SK-N-SH treated with all-trans-retinoic acid at 6 μM for 48 hours (cell line): ENCODE results near the gene PARD3.

Source experiments
- ATAC-seq: fragments of 200-7000 bp; cut with Tn5 transposase; 3 replicates; pipeline ENCODE4 v1.9.1; 2020; ENCODE audit warnings: mild to moderate bottlenecking, moderate library complexity
- BACH2 ChIP-seq: fragments of 250-450 bp; sonication (Bioruptor Pico); IDR thresholded peaks from 2 replicates; pipeline ENCODE4 v1.9.0; 2021; ENCODE audit warnings: mild to moderate bottlenecking, borderline replicate concordance
- CREB5 ChIP-seq: fragments of 250-450 bp; sonication (Bioruptor Pico); IDR thresholded peaks from 2 replicates; pipeline ENCODE4 v1.5.1; 2020; ENCODE audit warnings: low read depth, mild to moderate bottlenecking, moderate library complexity
- CSDC2 ChIP-seq: fragments of 250-450 bp; sonication (Bioruptor Pico); IDR thresholded peaks from 2 replicates; pipeline ENCODE4 v1.5.0; 2020; ENCODE audit warnings: mild to moderate bottlenecking, moderate library complexity
- ESRRG ChIP-seq: fragments of 250-450 bp; sonication (Bioruptor Pico); IDR thresholded peaks from 2 replicates; pipeline ENCODE4 v1.6.1; 2021; ENCODE audit warnings: mild to moderate bottlenecking
- ISL1 ChIP-seq: fragments of 250-450 bp; sonication (Bioruptor Pico); IDR thresholded peaks from 2 replicates; pipeline ENCODE4 v2.1.2; 2022; ENCODE audit warnings: mild to moderate bottlenecking, moderate library complexity
- OSR1 ChIP-seq: fragments of 250-450 bp; sonication (Bioruptor Pico); IDR thresholded peaks from 2 replicates; pipeline ENCODE4 v1.8.0; 2022; ENCODE audit warnings: moderate library complexity, mild to moderate bottlenecking, inconsistent platforms
- PATZ1 ChIP-seq: fragments of 250-450 bp; sonication (Bioruptor Pico); IDR thresholded peaks from 2 replicates; pipeline ENCODE4 v1.8.0; 2020; ENCODE audit warnings: mild to moderate bottlenecking, moderate library complexity, borderline replicate concordance
- PPARA ChIP-seq: fragments of 250-450 bp; sonication (Bioruptor Pico); IDR thresholded peaks from 2 replicates; pipeline ENCODE4 v1.5.0; 2020; ENCODE audit warnings: mild to moderate bottlenecking, borderline replicate concordance
- RARB ChIP-seq: fragments of 250-450 bp; sonication (Bioruptor Pico); IDR thresholded peaks from 2 replicates; pipeline ENCODE4 v1.8.0; 2021; ENCODE audit warnings: mild to moderate bottlenecking, moderate library complexity
- SNAI2 ChIP-seq: fragments of 250-450 bp; sonication (Bioruptor Pico); IDR thresholded peaks from 2 replicates; pipeline ENCODE4 v1.5.0; 2020; ENCODE audit warnings: mild to moderate bottlenecking, moderate library complexity
- TCF4 ChIP-seq: fragments of 250-450 bp; sonication (Bioruptor Pico); IDR thresholded peaks from 2 replicates; pipeline ENCODE4 v1.8.0; 2021; ENCODE audit warnings: mild to moderate bottlenecking, moderate library complexity, borderline replicate concordance
- TOX ChIP-seq: fragments of 250-450 bp; sonication (Bioruptor Pico); IDR thresholded peaks from 2 replicates; pipeline ENCODE4 v1.8.0; 2021; ENCODE audit warnings: mild to moderate bottlenecking, moderate library complexity, borderline replicate concordance
- TSHZ2 ChIP-seq: fragments of 250-450 bp; sonication (Bioruptor Pico); IDR thresholded peaks from 2 replicates; pipeline ENCODE4 v1.5.0; 2020; ENCODE audit warnings: mild to moderate bottlenecking, moderate library complexity
- ZC3H10 ChIP-seq: fragments of 250-450 bp; sonication (Bioruptor Pico); IDR thresholded peaks from 2 replicates; pipeline ENCODE4 v1.5.1; 2021; ENCODE audit warnings: mild to moderate bottlenecking, moderate library complexity
- ZFP3 ChIP-seq: fragments of 250-450 bp; sonication (Bioruptor Pico); IDR thresholded peaks from 2 replicates; pipeline ENCODE4 v1.5.0; 2020; ENCODE audit warnings: mild to moderate bottlenecking, moderate library complexity
- ZFP30 ChIP-seq: fragments of 450-650 bp; formaldehyde crosslinking; IDR thresholded peaks from 2 replicates; pipeline ENCODE4 v1.5.0; 2022; ENCODE audit warnings: mild to moderate bottlenecking, moderate library complexity
- ZNF565 ChIP-seq: fragments of 450-650 bp; formaldehyde crosslinking; conservative IDR thresholded peaks from 2 replicates; pipeline ENCODE4 v1.5.0; 2020; ENCODE audit warnings: low read depth, mild to moderate bottlenecking, moderate library complexity
- ZNF70 ChIP-seq: fragments of 450-650 bp; formaldehyde crosslinking; IDR thresholded peaks from 2 replicates; pipeline ENCODE4 v1.5.0; 2020; ENCODE audit warnings: mild to moderate bottlenecking, moderate library complexity
- TF ChIP-seq, protein P1 (sequence below): fragments of 250-450 bp; sonication (Bioruptor Pico); IDR thresholded peaks from 2 replicates; pipeline ENCODE4 v1.5.1; 2021; ENCODE audit warnings: mild to moderate bottlenecking, moderate library complexity
- TF ChIP-seq, protein P2 (sequence below): fragments of 250-450 bp; sonication (Bioruptor Pico); IDR thresholded peaks from 2 replicates; pipeline ENCODE4 v1.8.0; 2021; ENCODE audit warnings: low read depth, mild to moderate bottlenecking, moderate library complexity, borderline replicate concordance

The PARD3 gene

DNA sequence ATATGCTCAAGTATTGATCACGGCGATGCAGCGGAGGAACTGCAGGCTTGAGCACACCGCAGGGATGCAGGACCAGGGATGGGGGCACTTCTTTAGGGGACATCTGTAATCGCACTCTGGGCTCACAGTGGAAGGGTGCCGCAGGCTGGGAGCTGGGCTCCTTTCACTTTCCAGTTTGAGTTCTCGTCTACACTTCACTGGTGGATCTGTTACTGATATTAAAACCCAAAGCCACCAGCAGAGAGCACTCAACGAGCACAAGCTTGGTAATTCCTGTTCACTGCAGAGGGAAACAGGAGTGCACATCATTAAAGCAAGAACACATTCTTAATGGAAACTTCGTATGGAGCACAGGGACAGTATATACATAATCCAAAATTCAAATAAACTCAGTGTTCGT lies 91.3 kb downstream of the PARD3 start:
- ATAC-seq: peak; percentile 79

DNA sequence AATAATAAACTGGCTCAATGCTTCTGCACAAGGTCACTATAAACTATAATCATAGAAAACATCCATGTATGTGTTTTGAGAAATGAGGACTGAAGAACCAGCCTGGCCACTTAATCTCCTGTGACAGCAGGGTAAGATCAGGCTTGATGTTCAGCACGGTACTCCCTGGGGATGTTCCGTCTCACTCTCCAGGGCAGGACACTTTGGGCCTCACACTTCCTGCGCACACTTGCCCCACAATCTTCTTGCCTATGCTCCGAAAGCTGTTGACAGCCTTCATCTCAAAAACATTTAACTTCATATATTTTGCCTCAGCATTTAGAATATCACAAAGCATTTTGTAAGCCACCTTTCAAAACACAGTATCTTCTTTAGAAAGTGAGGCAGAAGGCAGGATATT lies 92.7 kb downstream of the PARD3 start:
- ATAC-seq: no peak
- TF ChIP-seq CSDC2: no peak
- TF ChIP-seq OSR1: no peak
- no peak for TF ChIP-seq PPARA (CRISPR knock-in tag)
- TF ChIP-seq ZC3H10: no peak
- TF ChIP-seq ZFP30 (CRISPR knock-in tag): no peak
- no peak for TF ChIP-seq TSHZ2 (CRISPR knock-in tag)
- TF ChIP-seq, protein P1, sequence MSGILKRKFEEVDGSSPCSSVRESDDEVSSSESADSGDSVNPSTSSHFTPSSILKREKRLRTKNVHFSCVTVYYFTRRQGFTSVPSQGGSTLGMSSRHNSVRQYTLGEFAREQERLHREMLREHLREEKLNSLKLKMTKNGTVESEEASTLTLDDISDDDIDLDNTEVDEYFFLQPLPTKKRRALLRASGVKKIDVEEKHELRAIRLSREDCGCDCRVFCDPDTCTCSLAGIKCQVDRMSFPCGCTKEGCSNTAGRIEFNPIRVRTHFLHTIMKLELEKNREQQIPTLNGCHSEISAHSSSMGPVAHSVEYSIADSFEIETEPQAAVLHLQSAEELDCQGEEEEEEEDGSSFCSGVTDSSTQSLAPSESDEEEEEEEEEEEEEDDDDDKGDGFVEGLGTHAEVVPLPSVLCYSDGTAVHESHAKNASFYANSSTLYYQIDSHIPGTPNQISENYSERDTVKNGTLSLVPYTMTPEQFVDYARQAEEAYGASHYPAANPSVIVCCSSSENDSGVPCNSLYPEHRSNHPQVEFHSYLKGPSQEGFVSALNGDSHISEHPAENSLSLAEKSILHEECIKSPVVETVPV (CRISPR knock-in tag): no peak
- TF ChIP-seq ZFP3 (CRISPR knock-in tag): no peak
- TF ChIP-seq ESRRG (CRISPR knock-in tag): no peak
- TF ChIP-seq TOX (CRISPR knock-in tag): no peak
- TF ChIP-seq ZNF565 (CRISPR knock-in tag): no peak
- no peak for TF ChIP-seq BACH2
- TF ChIP-seq, protein P2, sequence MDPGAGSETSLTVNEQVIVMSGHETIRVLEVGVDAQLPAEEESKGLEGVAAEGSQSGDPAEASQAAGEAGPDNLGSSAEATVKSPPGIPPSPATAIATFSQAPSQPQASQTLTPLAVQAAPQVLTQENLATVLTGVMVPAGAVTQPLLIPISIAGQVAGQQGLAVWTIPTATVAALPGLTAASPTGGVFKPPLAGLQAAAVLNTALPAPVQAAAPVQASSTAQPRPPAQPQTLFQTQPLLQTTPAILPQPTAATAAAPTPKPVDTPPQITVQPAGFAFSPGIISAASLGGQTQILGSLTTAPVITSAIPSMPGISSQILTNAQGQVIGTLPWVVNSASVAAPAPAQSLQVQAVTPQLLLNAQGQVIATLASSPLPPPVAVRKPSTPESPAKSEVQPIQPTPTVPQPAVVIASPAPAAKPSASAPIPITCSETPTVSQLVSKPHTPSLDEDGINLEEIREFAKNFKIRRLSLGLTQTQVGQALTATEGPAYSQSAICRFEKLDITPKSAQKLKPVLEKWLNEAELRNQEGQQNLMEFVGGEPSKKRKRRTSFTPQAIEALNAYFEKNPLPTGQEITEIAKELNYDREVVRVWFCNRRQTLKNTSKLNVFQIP (CRISPR knock-in tag): no peak
- TF ChIP-seq TCF4: no peak
- no peak for TF ChIP-seq PATZ1 (CRISPR knock-in tag)
- TF ChIP-seq CREB5 (CRISPR knock-in tag): no peak

More for the DNA sequence above, 91.3 kb downstream of the PARD3 start:
- TF ChIP-seq ISL1 (no peak), ZFP30 (CRISPR knock-in tag) (no peak), RARB (CRISPR knock-in tag) (no peak)

DNA sequence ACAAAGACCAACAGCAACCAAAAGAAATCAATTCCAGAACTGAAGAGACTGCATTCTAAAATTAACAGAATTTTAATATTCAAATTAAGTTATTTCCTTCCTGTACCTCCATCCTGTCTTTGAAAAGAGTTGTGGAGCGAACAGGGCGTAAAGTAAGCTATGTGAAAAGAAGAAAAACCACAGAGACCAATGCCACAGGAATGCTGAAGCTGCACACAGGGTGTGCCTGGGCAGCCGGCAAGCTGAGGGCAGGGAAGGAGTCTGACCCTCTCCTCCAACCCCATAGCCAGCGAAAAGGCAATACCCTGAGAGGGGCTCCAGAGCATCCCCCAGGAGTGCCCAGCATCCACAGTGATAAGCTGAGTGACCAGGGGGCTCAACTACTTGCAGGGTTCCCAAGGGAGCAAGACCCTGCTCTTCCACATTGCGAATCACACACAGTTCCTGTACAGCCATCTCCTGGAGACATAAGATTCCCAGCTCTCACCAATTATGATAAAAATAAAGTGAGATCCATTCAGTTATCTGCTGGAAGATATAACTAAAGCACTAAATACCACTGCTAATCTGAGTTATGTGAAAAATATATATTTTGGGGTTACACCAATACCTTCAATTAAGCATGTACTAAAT lies 93.8 kb downstream of the PARD3 start:
- TF ChIP-seq ISL1: no peak
- TF ChIP-seq ZNF70 (CRISPR knock-in tag): no peak
- TF ChIP-seq RARB (CRISPR knock-in tag): no peak
- no peak for TF ChIP-seq TCF4
- no peak for TF ChIP-seq TOX (CRISPR knock-in tag)
- TF ChIP-seq SNAI2 (CRISPR knock-in tag): no peak
- ATAC-seq: peak; percentile 95

DNA sequence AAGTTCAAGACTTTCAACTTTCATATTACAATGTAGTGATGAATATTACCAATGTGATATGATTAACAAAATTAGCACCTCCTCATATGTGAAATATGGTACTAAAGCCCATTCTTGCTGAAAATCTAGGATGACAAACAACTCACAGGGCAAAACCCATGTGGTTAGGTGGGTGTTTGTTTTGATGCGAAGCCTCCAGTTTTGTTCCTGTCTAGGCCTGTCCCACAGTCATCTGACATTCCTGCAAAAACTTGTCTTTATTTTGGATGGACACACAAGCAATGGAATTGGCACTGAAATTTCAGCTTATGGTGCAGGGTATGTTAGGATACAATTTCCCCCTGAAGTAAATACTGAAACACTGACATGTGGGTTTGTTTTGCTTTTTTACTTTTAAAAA lies 95.3 kb downstream of the PARD3 start:
- no peak for ATAC-seq
- no peak for TF ChIP-seq TOX (CRISPR knock-in tag)
- no peak for TF ChIP-seq OSR1
- no peak for TF ChIP-seq CREB5 (CRISPR knock-in tag)
- TF ChIP-seq BACH2: no peak
- TF ChIP-seq CSDC2: no peak
- TF ChIP-seq PPARA (CRISPR knock-in tag): no peak
- TF ChIP-seq, protein P1 (CRISPR knock-in tag): no peak
- no peak for TF ChIP-seq ZFP3 (CRISPR knock-in tag)
- TF ChIP-seq SNAI2 (CRISPR knock-in tag): no peak
- TF ChIP-seq, protein P2 (CRISPR knock-in tag): no peak
- no peak for TF ChIP-seq ESRRG (CRISPR knock-in tag)
